Cerebellar nuclear complex (tissue), 1 donor: Measurements from ENCODE around the gene ATP5F1D.

Experiments
- DNase-seq, 2 experiments: peaks; one replicate each; lab custom pipeline; 2025; lab: John Stamatoyannopoulos, UW

ATP5F1D gene

DNA sequence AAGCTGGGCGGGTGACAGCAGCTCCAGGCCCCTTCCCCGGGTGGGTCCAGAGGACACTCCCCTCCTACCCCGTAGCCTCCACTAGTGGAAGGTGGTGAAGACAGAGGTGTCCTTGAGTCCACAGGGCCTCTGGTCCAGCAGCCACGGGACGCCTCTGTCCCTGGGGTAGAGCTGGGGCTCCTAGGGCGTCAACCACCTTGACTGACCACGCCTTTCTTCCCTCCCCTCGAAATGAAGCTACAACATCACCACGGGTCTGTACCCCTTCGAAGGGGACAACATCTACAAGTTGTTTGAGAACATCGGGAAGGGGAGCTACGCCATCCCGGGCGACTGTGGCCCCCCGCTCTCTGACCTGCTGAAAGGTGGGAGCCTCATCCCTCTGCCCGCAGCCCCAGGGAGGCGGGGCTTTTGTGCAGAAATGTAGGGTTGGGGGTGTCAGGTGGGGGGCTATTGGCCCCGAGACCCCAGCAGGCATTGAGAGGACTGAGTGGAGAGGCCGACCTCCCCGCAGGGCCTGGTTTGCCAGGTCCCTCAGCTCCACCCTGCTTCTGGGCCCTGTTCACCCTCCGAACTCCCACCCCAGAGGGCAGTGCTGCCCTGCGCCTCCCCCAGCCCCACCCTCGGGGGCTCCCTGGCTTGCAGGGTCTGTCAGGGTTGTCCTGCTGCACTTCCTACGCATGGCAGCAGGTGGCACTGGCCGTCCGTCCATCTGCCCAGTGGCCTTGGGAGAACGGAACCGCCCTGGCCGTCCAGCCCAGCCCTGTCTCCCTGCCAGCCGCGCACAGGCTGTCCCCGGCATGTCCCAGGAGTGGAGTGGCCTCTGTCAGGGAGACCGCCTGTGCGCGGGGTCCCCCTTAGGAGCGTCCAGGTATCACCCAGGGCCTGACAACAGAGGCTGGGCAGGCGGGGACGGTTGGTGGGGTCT lies 20.3 kb upstream of the ATP5F1D start:
- peak in 1 of 2 experiments; percentile 57 for DNase-seq

DNA sequence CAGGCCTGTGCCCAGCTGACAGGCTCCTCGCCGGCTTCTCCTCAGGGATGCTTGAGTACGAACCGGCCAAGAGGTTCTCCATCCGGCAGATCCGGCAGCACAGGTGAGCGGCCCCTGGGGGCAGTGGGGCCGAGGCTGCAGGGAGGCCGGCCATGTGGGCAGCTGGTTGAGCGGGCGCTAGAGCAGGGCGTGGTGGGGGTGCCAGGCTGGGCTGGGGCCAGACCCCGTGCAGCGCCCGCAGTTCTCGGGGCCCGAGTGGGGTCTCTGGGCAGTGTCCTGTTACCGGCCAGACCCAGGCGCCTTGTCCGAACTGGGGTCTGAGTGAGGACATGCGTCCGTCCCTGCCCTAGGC lies 19.7 kb upstream of the ATP5F1D start:
- no peak for DNase-seq

DNA sequence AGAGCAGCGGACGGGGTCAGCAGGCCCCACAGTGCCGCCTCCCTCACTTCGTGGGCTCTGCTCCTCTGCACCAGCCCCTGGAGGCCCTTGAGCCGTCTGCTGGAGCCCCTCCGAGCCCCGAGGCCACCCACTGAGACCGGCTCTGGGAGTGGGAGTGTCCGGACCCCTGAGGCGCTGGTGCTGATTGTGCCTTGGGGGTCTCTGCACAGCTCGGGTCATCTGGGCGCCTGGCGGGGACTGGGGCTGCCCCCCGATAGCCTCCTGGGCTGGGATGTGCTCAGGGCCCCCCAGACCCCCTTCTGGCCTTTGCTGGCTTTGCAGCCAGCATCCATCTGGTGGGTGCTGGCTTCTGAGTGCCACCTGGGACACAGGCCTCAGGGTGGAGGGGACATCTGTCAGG lies 19.2 kb upstream of the ATP5F1D start:
- no peak for DNase-seq

DNA sequence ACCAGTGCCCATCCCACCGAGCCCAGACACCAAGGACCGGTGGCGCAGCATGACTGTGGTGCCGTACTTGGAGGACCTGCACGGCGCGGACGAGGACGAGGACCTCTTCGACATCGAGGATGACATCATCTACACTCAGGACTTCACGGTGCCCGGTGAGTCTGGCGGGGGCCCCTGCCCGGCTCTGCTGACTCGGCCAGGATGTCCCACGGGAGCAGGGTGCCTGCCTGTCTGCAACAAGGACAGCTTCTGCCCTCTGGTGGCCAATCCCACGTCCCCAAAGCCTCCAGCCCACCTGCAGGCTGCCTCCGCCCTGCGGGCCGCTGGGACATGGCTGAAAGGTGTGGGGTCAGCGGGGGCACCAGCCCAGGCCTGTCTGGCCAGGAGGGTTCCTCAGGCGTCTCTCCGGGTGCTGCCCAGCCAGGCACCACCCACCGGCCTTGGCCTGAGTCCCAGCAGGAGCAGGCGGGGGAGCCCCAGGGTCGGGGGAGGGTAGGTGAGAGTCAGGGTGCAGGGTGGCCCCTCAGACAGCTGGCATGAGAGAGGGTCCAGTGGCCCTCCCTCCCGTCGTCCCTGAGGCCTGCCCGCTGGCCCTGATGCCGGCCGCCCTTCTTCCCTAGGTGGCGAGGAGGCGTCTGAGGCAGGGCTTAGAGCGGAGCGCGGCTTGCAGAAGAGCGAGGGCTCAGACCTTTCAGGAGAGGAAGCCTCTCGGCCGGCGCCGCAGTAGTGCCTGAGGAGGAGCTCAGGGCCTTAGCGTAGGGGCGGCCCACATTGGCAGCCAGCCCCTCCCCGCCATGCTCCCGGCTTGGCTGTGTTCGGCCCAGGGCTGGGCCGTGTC lies 18.3 kb upstream of the ATP5F1D start:
- DNase-seq = no peak

DNA sequence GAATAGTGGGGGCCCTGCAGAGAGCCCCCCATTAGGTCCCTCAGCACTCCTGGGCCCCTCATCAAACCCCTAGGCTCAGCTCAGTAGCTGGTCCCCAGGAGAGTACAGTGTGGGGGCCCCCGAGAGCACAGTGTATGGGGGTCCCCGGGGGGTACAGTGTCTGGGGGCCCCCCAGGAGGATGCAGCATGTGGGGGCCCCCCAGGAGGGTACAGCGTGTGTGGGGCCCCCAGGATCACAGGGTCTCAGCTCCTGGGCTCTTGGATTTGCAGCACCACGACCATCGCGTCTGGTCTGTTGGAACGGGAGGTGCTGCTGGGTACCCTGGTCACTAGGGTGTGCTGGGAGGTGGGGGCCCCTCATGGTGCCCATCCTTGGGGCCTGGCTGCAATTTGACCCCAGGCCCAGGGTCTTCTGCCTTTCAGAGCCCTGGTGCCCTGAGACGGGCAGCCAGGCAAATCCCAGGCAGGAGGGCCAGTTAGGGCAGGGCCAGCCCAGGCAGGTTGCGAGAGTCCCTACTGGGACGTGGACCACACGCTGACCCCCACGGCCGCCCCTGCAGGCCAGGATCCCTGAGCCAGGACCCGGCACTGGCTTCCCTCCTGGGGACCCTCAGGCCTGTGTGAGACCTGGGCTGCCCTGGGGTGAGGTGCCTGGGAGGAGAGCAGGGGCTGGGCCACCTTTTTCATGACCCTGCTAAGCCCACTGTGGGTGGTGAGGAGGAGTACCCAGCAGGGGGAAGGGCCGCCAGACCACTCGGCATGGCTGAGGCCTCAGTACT lies 17.3 kb upstream of the ATP5F1D start:
- DNase-seq = no peak

DNA sequence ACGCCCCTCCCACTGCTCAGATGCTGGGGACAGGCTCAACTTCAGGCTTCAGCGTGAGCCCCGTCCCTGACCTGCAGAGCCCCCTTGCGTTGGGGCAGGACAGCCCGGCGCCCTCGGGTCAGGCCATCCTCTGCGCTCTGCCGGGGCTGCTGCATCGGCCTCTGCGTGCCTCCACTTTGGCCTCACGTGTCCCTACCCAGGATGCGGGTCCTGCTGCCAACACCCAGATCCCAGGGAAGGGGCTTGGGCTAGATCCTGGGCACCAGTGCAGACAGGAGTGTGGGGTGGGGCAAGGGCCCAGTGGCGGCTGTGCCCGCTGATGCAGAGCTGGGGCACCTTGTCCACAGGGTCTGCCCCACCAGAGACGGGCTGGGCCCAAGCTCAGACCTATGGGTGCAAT lies 16.7 kb upstream of the ATP5F1D start:
- DNase-seq = no peak

DNA sequence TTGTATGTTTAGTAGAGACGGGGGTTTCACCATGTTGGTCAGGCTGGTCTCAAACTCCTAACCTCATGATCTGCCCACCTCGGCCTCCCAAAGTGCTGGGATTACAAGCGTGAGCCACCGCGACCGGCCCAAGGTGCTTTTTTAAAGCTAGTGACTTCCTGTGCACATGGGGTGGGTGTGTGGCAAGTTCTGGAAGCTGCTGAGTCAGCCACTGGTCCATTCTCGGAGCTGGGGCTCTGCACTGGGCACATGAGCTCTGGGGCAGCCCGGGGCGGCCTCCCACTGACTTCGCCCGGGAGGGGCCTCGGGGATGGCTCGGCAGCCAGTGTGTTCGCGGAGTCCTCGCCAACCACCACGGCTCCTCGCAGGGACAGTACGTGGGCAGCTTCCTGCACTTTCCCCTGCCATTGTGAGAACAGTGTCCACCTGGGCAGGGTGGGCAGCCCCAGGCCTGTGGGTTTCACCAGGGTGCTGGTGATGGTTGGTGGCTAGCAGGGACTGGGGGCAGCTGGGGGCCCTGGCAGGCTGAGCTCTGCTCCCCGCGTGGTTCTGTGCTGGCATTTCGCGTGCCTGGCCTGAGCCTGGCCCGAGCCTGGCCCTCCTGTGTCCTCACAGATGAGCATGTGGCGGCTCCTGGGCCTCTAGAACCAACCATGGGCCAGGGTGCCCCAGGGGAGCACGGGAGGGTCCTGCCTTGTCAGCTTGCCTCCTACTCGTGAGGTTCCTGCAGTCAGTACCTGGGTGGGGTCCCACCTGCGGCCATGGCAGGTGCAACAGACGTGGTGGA lies 15.9 kb upstream of the ATP5F1D start:
- no peak for DNase-seq

DNA sequence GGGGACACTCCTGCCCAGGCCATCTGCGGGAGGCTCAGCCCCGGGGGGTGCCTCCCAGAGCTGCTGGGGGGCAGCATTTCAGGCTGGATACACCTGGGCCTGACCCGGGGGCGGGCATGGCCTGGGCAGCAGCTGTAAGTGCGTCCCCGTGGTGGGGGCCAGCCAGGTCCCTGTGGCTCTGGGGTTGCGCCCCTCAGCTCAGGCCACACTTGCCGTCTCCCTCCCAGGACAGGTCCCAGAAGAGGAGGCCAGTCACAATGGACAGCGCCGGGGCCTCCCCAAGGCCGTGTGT lies 15.4 kb upstream of the ATP5F1D start:
- no peak for DNase-seq

DNA sequence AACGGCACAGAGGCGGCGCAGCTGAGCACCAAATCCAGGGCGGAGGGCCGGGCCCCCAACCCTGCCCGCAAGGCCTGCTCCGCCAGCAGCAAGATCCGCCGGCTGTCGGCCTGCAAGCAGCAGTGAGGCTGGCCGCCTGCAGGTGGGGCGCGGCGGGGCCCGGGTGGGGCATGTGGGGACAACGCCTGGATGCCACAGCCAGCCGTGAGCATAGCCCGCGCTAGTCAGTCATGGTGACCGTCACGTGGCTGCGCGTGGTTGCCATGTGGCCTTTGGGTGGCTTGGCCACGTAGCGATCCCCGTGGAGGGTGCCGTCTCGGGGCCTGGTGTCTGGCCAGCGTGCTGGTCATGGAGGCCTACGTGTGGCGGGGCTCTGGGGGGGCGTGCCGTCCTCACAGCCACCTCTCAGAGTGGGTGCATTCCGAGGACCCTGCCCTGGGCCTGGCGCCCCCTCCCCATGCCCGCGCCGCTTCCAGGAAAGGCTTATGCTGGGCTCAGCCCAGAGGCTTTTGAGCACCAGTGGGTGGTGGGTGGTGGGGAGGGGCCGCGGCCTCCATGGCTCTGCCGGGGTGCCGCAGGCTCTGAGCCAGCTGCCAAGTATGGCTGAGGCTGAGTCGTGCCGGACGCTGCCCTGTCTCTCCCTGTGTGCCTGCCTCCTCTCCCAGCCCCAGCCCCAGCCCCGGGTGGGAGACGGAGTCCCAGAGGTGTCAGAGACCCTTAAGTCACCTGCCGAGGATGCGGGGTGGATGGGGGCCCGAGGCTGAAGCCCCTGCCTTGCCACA lies 14.8 kb upstream of the ATP5F1D start:
- no peak for DNase-seq

DNA sequence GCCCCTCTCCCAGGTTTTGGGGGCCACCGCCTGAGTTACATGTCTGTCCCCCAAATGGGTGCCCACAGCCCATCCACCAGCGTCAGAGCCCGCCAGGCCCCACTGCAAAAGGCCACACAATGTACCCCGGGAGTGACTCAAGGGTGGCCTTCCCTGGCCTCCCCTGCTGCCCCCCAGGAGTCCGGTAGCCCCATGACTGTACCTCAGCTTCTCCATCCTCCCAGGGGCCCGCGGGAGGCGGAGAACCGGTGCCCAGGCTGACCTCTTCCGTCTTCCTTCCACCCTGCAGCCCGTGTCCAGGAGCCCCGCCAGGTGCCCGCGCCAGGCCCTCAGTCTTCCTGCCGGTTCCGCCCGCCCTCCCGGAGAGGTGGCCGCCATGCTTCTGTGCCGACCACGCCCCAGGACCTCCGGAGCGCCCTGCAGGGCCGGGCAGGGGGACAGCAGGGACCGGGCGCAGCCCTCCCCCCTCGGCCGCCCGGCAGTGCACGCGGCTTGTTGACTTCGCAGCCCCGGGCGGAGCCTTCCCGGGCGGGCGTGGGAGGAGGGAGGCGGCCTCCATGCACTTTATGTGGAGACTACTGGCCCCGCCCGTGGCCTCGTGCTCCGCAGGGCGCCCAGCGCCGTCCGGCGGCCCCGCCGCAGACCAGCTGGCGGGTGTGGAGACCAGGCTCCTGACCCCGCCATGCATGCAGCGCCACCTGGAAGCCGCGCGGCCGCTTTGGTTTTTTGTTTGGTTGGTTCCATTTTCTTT lies 14.1 kb upstream of the ATP5F1D start:
- DNase-seq = no peak

DNA sequence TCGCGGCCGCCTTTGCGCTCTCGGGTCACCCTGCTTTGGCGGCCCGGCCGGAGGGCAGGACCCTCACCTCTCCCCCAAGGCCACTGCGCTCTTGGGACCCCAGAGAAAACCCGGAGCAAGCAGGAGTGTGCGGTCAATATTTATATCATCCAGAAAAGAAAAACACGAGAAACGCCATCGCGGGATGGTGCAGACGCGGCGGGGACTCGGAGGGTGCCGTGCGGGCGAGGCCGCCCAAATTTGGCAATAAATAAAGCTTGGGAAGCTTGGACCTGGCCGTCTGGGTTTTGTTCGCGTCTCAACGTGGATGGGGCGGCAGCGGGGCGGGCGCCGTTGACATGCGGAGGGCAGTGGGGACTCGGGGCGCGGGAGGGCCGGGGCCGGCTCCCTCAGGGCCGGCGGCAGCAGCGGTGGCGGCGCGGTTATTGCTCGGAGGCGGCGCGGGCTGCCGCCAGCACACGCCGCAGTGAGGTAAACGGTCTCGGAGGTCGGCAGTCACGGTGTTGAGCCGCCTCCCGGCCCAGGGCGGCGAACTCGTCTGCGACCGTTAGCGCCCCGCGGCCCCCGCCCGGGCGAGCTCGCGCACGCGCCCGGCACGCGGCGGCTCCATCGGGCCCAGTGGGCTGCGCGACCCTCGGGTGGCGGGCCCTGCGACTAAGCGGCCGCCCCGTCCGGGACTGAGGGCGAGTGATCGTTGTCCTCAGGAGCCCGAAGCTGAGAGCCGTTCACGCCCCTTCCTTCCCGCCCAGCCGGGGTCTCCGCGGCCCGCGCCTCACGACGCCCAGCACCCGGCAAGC lies 13.2 kb upstream of the ATP5F1D start:
- DNase-seq = no peak

DNA sequence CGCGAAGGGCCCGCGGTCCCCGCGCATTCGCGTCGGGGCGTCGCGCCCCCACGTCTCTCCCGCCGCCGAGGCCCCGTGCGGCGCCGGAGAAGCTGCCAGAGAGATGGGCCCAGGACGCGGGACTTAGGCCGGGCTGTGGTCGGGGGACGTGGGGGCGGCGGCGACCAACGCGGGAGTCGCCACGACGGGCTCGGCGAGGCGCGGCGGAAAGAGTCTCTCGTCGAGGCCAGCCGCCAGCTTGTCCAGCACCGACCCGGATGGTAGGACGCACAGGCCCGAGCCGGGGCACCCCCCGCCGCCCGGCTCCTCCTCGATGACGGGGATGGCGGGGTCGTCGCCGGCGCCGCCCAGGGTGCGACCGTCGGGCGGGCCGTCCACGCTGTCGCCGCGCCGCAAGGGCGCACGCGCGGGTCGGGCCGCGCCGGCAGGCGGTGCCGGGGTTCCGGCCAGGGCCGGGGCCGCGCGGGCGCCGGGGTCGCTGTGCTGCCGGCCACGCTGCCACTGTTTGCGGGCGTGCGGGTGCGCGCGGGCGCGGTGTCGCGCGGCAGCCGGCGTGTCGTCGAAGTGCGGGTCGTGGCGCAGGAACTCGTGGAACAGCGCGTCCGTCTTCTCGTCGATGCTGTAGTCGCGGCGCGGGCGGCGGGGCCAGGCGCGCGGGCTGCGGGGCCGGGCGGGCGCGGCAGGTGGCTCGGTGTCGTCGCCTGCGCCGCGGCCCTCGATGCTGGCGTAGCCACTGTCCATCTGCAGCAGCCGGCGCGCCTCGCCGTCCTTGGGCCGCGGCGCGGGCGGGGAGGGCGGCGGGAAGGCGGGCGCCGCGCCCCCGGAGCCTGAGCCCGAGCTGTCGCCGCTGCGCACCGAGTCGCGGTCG lies 12.3 kb upstream of the ATP5F1D start:
- DNase-seq = no peak

DNA sequence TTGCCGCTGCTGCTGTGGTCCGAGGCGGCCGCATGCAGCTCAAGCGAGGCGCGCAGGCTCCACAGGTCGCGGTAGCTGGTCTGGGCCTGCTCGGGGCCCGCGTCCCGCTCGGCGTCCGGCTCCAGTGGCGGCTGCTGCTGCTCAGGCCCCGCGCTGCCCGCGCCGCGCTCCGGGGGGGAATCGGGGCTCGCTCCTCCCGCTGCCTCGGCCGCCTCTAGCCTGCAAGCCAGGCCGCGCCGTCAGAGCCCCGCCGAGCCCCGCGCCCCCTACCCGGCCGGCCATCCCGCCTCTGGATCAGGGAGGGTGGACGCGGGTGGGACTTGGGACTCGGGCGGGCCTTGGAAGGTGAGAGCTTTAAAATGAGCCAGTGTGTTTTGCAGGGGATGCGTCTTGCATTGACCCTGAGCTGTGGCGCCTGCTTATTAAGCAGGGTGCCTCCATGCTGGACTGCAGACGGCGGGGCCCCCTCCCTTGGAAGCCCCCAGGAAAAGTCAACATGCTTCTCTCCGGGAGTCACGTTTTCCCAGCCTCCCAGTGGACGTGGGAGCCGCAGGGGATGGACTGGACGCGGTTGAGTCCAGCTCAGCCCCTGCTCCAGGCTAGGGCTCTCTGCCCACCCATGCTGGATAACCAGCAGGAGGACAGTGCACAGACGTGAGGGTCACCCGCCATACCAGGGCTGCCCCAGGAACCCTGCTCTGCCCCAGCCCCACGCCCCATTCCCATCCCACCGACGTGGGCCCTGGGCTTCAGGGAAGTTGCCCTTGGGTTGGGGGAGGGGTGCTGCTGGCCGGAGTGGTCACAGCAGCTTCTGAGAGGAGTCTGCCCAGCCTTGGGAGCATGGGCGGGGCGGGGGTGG lies 11.4 kb upstream of the ATP5F1D start:
- no peak for DNase-seq

DNA sequence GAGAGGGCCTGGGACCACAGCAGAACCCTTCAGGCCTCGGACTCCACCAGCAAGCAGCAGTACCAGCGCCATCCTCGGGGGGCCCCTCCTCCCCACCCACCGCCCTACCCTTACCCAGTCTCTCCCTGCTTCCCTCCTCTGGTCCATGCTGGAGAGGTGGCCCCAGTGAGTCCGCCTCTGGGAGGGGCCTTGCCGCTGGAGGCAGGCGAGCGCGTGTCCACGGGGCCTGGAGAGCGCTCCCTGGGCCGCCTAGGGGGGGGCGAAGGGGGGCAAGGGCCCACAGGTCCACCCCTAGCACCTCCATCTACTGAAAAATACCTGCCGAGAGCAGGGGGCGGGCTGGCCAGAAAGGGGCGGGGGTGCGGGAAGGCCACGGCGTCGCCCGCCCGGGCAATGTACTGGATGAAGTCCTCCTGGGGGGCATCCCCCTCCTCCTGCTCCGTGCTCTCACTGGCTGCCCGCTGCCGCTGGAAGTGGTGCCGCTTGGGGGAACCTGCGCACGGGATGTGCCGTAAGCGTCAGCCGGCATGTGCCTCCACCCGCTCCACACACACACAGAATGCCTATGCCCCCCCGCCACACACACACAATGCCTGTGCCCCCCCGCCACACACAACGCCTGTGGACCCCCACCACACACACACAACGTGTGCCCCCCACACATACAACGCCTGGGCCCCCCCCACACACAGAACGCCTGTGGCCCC lies 10.6 kb upstream of the ATP5F1D start:
- no peak for DNase-seq

DNA sequence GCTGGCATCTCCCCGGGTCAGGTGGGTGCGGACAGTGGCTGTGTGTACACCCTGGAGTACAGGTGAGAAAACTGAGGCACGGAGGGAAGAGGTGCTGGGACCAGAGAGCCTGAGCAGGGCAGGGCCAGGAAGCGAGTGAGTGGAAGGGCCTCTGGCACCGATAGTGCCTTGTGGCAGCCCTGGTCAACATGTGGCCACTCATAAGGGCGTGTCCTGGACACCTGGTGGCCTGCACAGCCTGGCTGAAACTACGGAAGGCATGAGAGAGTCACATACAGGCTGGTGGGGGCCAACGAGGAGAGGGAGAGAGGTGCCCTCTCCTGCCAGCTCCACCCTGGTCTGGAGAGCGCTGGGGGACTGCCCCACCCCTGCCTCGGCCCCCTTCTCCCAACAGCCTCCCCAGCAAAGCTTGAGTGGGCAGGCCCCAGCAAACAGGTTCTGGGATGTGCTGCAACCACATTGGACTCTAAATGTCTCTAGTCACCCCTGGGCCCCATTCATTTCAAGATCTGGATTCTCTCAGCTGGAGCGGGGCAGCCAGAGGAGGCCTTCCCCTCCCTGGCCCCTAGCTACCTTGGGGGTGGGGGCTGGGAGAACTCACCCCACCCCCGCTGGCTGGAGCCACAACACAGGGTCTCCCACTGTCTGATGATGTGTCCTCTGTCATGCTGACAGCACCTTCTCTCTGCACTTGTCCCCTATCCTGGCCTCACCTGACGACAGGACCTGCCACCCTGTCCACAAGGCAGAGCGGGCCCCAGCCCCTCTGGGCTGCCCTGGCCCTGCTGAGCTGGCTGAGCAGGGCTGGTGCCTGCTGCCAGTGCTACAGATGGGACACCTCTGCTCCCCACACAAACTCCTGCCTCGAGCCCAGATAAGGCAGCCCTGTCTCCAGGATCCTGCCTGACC lies 9.6 kb upstream of the ATP5F1D start:
- no peak for DNase-seq

DNA sequence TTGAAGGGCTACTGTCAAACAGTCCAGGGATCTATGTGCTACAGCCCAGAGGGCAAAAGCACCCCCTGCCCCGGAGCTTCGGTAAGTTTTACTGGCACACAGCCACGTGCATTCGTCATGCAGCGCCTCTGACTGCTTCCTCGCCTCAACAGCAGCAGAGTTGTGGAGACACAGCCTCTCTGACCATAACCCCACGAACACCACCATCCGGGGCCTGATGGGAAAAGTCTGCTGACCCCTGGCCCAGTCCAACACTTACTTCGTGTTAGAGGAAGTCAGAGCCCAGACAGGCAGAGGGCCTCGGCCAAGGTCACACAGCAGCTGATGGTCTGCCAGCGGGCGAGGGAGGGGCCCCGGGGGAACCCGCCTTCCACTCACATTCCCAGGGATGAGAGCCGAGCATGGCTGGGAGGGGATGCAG lies 8.9 kb upstream of the ATP5F1D start:
- no peak for DNase-seq
